CD4-positive, alpha-beta T cell treated with Interleukin-6 at 100 ng/mL for 8 hours (primary cell): ENCODE measurements around the gene KANSL1.
A peak's percentile ranks its signal among the peaks of the same experiment; 100 is the strongest.
"Not testable (repeated sequence)": the region's sequence is repeated elsewhere in the genome, so short reads cannot be mapped to it uniquely, and the experiment has no call there.

ENCODE experiments used
- DNase-seq: peaks from one replicate; pipeline ENCODE4 v3.0.0-alpha.2; 2020; ENCODE audit warnings: mixed read lengths, low spot score

Gene KANSL1

DNA sequence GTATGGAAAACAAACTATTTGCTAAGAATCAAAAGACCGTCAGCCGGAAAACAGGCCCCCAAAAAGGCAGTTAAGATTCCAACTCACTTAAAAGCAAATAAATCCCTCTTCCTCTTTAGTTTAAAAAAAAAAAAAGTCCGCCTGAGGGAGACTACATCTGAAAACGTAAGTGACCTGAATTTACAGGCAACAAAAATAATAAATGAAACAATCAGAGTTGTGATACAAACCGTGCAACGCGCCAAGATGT, 1.1 kb downstream of the KANSL1 start:
- DNase-seq: no peak

- DNase-seq: no peak
These were observed 1.7 kb downstream of the KANSL1 start for GRCh38 chr17:46191322-46192188.

DNA sequence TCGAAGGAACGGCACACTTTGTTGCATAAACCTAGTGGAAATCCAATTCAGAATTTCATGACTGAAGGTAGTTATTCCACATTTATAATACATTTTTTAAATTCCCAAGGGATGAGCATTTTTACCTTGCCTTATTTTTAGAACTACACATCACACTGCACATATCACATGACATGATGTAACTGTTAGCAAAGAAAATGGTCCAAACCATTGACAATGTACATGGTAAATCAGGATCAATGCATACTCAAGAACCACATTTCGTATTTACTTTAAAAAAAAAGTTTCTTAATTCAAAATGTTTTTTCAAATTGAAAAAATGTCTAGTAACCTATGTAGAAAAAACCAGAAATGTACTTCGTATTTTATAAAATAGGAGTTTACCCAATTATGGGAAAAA, 2.5 kb downstream of the KANSL1 start:
- DNase-seq: no peak

- peak; percentile 49 for DNase-seq
These were observed 6.4 kb downstream of the KANSL1 start for GRCh38 chr17:46186827-46187235.

- no peak for DNase-seq
These were observed 8.5 kb downstream of the KANSL1 start for GRCh38 chr17:46184696-46185095.

GRCh38 chr17:46183383-46183782, 9.8 kb downstream of the KANSL1 start:
- DNase-seq: not testable (repeated sequence)

GRCh38 chr17:46182961-46183360, 10.3 kb downstream of the KANSL1 start:
- no peak for DNase-seq

DNA sequence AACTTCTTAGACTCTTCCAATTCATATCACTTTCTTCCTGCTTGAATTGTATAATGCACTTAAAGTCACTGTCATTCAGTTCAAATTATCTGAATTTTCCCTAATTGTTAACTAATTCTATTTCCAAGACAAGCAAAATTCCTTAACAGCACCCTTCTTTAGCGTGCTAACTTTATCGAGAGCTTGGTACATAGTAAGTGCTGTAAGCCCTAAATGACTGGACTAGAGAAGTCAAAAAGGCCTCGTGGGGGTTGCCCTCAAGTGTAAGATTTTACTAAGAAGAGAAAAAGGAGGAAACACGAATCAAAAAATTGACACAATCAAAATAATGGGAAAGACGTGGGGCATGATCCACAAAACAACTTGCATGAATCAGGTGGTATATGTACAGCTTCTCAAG, 11.3 kb downstream of the KANSL1 start:
- no peak for DNase-seq

GRCh38 chr17:46181316-46181715, 11.9 kb downstream of the KANSL1 start:
- not testable (repeated sequence) for DNase-seq

DNA sequence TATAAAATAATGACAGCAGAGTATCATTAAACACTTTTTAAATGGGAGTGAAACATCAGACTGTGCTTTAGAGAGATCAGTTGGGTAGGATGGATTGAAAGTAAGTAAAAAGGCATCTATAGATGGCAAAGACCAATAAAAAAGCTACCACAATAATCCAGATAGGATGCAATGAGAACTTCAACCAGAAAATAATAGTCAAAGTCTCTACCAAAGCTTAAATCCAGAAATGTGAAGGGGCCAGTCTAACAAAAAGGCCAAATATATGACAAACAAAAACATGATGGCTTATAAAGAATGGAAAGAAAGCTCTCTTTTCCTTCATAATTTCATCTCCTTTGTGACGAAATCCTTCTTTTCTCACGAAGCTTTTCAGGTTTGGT, 12.3 kb downstream of the KANSL1 start:
- DNase-seq: no peak

GRCh38 chr17:46180185-46180891, 12.9 kb downstream of the KANSL1 start:
- not testable (repeated sequence) for DNase-seq

DNA sequence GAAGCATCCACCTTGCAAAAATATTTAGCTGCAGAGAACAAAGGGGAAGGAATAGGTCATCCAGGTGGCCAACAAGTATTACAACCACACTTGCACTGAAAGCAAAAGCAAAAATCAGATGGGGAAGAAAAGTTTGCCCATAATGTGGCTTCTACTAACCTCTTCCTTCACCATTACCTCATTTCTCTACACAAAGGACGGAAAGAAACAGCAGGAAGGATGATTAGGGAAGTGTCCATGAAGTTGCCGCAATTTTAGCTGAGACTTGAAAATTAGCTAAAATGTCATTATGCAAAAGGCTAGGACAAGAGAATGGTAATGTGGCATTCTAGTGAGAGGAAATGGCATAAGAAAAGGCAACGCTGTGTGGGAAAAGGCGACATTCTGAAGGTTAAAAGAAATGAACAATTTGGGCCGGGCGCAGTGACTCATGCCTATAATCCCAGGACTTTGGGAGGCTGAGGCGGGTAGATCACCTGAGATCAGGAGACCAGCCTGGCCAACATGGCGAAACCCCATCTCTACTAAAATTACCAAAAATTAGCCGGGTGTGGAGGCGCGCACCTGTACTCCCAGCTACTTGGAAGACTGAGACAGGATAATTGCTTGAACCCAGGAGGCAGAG, 13.7 kb downstream of the KANSL1 start:
- no peak for DNase-seq

DNA sequence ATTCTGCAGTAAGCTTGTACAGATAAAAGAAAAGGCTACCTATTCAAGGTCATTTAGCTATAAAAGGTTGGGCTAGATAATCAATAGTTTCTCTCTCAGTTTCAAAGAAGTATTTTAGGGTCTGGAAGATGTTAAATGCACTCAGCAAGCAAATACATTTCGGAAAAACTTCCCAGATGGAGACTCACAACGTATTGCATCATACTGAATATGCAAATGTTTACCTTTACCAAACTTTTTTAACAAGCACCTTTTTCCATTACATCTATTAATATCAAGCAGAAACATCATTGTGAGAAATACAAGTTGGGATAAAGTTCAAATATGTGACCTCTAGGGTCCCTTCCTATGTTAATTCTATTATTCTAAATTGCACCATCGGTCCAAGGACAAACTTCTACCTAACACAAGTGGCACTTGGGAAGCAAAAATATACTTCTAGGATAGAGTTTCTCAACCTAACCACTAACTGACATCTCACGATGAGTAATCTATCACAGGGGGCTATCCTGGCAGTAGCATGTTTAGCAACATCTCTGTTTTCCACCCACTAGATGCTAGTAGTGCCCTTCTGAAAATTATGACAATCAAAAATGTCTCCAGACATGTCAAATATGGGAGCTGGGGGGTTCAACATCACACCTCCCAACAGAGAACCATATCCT, 14.5 kb downstream of the KANSL1 start:
- no peak for DNase-seq

- DNase-seq: no peak
These were observed 16.3 kb downstream of the KANSL1 start for GRCh38 chr17:46176975-46177374.

GRCh38 chr17:46175891-46176290, 17.3 kb downstream of the KANSL1 start:
- DNase-seq: no peak

GRCh38 chr17:46173153-46173552, 20.1 kb downstream of the KANSL1 start:
- DNase-seq: no peak

GRCh38 chr17:46171939-46172338, 21.3 kb downstream of the KANSL1 start:
- DNase-seq: no peak

DNA sequence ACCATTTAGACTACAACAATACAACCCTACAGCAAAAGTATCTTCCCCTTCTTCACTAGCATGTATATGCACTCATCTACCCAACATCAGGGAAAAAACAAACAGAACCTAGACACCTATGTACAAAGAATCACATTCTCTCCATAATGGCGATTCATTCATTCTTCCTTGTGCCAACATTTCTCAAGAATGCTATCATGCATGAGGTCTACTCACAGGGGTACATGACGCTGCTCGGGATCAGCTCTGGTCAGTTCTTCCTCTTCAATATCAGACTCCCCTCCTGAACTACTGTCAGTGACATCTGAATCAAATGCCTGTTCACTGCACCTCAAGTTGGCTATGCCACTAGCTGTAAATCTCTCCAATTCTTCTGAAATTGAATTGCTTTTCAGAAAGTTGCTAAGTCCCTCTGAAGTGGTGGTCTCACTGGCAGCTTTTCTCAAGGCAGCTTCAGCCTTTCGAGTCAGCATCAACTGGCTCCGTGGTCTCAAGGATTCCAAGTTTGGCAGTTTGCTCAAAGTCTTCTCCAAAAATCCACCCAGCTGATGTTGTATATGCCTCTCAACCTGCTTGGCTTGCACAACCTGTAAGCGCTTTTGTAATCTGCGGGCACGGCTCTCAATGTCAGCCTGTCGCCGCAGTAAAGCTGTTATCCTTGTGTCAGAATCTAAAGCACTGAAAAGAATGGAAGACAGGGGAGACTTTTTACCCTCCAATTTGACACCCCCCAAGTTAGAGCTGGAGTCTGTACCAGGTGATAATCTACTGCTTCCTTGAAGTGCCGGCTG, 22.4 kb downstream of the KANSL1 start:
- DNase-seq: no peak

DNA sequence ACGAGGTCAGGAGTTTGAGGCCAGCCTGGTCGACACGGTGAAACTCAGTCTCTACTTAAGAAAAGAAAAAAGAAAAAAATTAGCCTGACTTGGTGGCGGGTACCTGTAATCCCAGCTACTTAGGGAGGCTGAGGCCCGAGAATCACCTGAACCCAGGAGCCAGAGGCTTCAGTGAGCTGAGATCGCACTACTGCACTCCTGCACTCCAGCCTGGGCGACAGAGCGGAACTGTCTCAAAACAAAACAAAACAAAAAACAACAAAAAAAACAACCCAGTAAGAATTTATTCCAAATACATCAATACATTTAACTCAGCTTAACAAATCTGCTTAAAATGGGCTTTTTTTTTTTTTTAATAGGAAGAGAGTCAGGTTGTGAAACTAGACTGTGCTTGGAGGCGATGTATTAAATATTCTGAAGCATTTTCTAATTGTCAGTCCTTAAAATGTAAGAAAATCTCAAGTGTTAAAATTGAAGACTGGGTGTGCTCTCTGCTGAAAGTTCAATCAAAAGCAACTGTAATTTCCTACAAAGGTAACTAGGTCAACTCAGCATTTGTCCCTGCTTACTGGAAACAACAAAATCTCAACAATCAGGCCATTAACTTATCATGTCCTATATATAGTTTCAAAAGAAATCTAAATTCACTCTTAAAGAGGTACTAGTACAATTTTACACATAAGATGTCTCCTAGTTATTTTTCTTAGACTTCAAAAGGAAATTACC, 23.2 kb downstream of the KANSL1 start:
- DNase-seq: no peak

- no peak for DNase-seq
These were observed 25.2 kb downstream of the KANSL1 start for GRCh38 chr17:46167826-46168569.
